ENCODE data around the gene SEC24C.

DNA sequence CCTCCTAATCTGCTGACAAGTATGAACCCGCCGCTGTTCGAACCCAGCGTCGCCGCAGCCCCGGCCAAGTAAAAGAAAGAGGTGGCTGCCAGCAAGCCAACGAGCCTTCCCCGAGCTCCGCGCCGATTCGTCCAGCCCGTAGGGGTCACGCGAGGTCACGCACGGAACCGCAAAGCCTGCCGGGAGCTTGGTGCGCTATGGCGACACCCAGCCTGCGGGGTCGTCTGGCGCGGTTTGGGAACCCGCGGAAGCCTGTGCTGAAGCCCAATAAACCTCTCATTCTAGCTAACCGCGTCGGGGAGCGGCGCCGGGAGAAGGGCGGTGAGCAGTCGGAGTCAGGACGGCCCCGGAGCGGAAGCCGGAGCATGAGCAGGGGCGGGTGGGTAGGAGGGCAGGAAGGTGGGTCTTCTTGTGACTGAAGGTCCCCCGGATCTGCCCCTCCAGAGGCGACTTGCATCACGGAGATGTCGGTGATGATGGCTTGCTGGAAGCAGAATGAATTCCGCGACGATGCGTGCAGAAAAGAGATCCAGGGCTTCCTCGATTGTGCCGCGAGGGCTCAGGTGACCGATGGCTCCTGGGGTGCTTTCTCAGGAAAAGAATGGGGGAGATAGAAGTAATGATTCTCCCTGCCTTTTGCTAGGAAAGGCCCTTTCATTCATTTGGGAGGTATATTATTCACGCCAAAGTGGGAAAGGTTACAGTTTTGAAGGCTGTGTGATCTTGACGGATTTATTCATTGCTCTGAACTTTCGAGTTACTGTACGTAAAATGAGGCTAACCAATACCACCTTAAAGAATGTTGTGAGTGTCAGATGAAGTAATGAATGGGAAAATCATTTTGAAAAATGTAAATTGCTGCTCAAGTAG is 37.9 kb downstream of the SEC24C start, which contains the start of gene CHCHD1:
- TF ChIP-seq CTCF (conservative IDR thresholded peaks at IDR 0.05 in 1 of 2, IDR thresholded peaks at IDR 0.05 in 1 of 2; ENCODE audit: extremely low read depth in 1 of 2, insufficient read depth in 1 of 2, low read depth in 1 of 2, low read length in 2 of 2): no peak
- TF ChIP-seq EZH2 (IDR thresholded peaks at IDR 0.05; ENCODE audit: borderline replicate concordance, low read length): no peak

Data from mammary epithelial cell (primary cell).